Fibroblast of lung (primary cell): ENCODE measurements around the gene PCDH15. TPM values are rescaled to one million over a fixed set of nuclear protein-coding genes. Genes with fewer than 3 reads are reported as not detected.

Experiments used
- DNase-seq, 2 donors: peaks; one replicate each; pipeline versions ENCODE4 v3.0.0 to v3.0.0-alpha.2; 2010; ENCODE audit warnings: low read depth in 2 of 2
- H2AFZ ChIP-seq: 2 replicates; pipeline ENCODE4 v1.5.1; 2012; ENCODE audit warnings: low read length, control low read depth, inconsistent platforms
- H3K27ac ChIP-seq: 2 replicates; pipeline ENCODE4 v1.5.1; 2011; ENCODE audit warnings: low read length, control low read depth; ENCODE audit not compliant: insufficient read depth
- H3K27me3 ChIP-seq: 2 replicates; pipeline ENCODE4 v1.5.1; 2011; ENCODE audit warnings: mild to moderate bottlenecking, low read length; ENCODE audit not compliant: control insufficient read depth, insufficient read depth
- H3K36me3 ChIP-seq: 2 replicates; pipeline ENCODE4 v1.5.1; 2011; ENCODE audit warnings: low read length; ENCODE audit not compliant: control insufficient read depth, insufficient read depth
- H3K4me1 ChIP-seq: 2 replicates; pipeline ENCODE4 v1.5.1; 2011; ENCODE audit warnings: low read length; ENCODE audit not compliant: control insufficient read depth, insufficient read depth; ENCODE audit errors: extremely low read depth
- H3K4me2 ChIP-seq: 2 replicates; pipeline ENCODE4 v1.5.1; 2011; ENCODE audit warnings: low read length, control low read depth; ENCODE audit not compliant: insufficient read depth; ENCODE audit errors: extremely low read depth
- H3K4me3 ChIP-seq, 4 experiments: fragments of 200-600 bp in 1 of 4; sonication (generic) in 1 of 4; replicated peaks in 1 of 4; 2 replicates each; pipeline ENCODE4 v1.5.1; 2011 to 2016; ENCODE audit warnings: low read length in 4 of 4, low read depth in 3 of 4, mild to moderate bottlenecking in 3 of 4, control low read depth in 2 of 4, inconsistent platforms in 1 of 4, mixed read lengths in 1 of 4; ENCODE audit not compliant: insufficient read depth in 1 of 4; ENCODE audit errors: control extremely low read depth in 1 of 4
- H3K79me2 ChIP-seq: 2 replicates; pipeline ENCODE4 v1.5.1; 2012; ENCODE audit warnings: mild to moderate bottlenecking, low read length, inconsistent platforms; ENCODE audit not compliant: control insufficient read depth, insufficient read depth
- H3K9ac ChIP-seq: 2 replicates; pipeline ENCODE4 v1.5.1; 2011; ENCODE audit warnings: mild to moderate bottlenecking, low read length, control low read depth; ENCODE audit not compliant: insufficient read depth
- H3K9me3 ChIP-seq: 2 replicates; pipeline ENCODE4 v1.5.1; 2012; ENCODE audit warnings: low read depth, low read length; ENCODE audit not compliant: control insufficient read depth, insufficient read depth
- H4K20me1 ChIP-seq: 2 replicates; pipeline ENCODE4 v1.5.1; 2011; ENCODE audit warnings: low read length; ENCODE audit not compliant: control insufficient read depth, insufficient read depth; ENCODE audit errors: extremely low read depth
- CTCF ChIP-seq, 2 donors: IDR thresholded peaks in 1 of 2; conservative IDR thresholded peaks in 1 of 2; 1 replicate in 1 of 2; 2 replicates in 1 of 2; pipeline ENCODE4 v1.5.1; 2011 to 2012; ENCODE audit warnings: low read length in 2 of 2, control low read depth in 1 of 2, inconsistent platforms in 1 of 2, low read depth in 1 of 2, mild to moderate bottlenecking in 1 of 2
- EZH2 ChIP-seq: IDR thresholded peaks from 2 replicates; pipeline ENCODE4 v1.5.1; 2012; ENCODE audit warnings: low read length, control low read depth, mild to moderate bottlenecking; ENCODE audit errors: missing control alignments
- polyA plus RNA-seq, 2 donors: library from polyadenylated mRNA; depleted of rRNA in 1 of 2; stranded (reverse) in 1 of 2; unstranded in 1 of 2; fragments of >200 nt; gene quantifications; 2 replicates each; pipeline ENCODE4 v1.2.1, GENCODE V29; 2011 to 2012; ENCODE audit warnings: missing spikeins in 1 of 2
- total RNA-seq: library from RNA; depleted of rRNA; stranded (reverse); fragments of >200 nt; gene quantifications from 2 replicates; pipeline ENCODE4 v1.2.1, GENCODE V29; 2014

Gene PCDH15
- total and polyA plus RNA-seq, 2 donors (not counting 1 experiment from before 2014, with no cell fraction given), result under 0.01 TPM; not detected in 1

- no peaks in the 10 kb centered on the region for H3K27me3 ChIP-seq
- no peak overlapping the region for H2AFZ ChIP-seq
These were observed 901.4 kb downstream of the PCDH15 start for GRCh38 chr10:53899463-53900160.

DNA sequence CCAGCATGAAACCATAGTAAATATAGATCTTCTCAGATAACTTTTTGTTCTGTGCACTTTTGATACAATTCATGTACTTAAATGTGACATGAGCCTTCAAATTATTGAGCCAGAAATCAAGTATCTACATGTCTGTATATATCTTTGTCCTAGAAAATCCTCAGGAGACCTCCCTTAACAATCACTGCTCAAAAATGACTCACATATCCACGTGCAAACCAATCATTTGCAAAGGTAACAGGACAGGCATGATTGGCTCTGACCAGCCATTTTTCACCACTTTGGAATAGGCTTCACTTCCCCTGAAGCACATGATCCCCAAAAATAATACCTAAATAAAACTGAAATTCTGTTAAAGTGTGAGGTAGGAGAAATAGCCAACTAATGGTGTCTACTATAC is 902.5 kb downstream of the PCDH15 start:
- H3K9ac ChIP-seq, result no peak overlapping the region
- H3K9me3 ChIP-seq, result no peaks in the 10 kb centered on the region
- no peaks in the 10 kb centered on the region for H3K79me2 ChIP-seq
- H3K36me3 ChIP-seq, result no peaks in the 10 kb centered on the region
- H4K20me1 ChIP-seq, result no peaks in the 10 kb centered on the region
- no peaks in the 10 kb centered on the region for H3K27me3 ChIP-seq
- H3K4me1 ChIP-seq, result no peaks in the 10 kb centered on the region
- no peak overlapping the region for H3K4me3 ChIP-seq
- H2AFZ ChIP-seq, result no peak overlapping the region
- no peak overlapping the region for H3K4me2 ChIP-seq
- H3K27ac ChIP-seq, result no peak overlapping the region
- DNase-seq, result no peak
- TF ChIP-seq CTCF (conservative IDR thresholded peaks at IDR 0.05 in 1 of 2, IDR thresholded peaks at IDR 0.05 in 1 of 2; ENCODE audit: low read depth in 1 of 2, low read length in 2 of 2), result no peak
- no peak for TF ChIP-seq EZH2

More at GRCh38 chr10:53899463-53900160, 901.4 kb downstream of the PCDH15 start:
- Histone ChIP-seq H3K4me2 (no peak overlapping the region), H3K36me3 (no peaks in the 10 kb centered on the region), H4K20me1 (no peaks in the 10 kb centered on the region), H3K27ac (no peak overlapping the region), H3K4me1 (no peaks in the 10 kb centered on the region), H3K79me2 (no peaks in the 10 kb centered on the region), H3K9me3 (no peaks in the 10 kb centered on the region), H3K9ac (no peak overlapping the region), H3K4me3 (no peak overlapping the region)
- no peak for DNase-seq
- TF ChIP-seq CTCF (conservative IDR thresholded peaks at IDR 0.05 in 1 of 2, IDR thresholded peaks at IDR 0.05 in 1 of 2; ENCODE audit: low read depth in 1 of 2, low read length in 2 of 2), result no peak
- TF ChIP-seq EZH2, result no peak

GRCh38 chr10:53894145-53894544 is 906.9 kb downstream of the PCDH15 start:
- no peaks in the 10 kb centered on the region for H3K79me2 ChIP-seq
- H3K4me1 ChIP-seq, result no peaks in the 10 kb centered on the region
- TF ChIP-seq EZH2 (no peak), CTCF (conservative IDR thresholded peaks at IDR 0.05 in 1 of 2, IDR thresholded peaks at IDR 0.05 in 1 of 2; ENCODE audit: low read depth in 1 of 2, low read length in 2 of 2) (no peak)
- H3K9ac ChIP-seq, result no peak overlapping the region
- no peak overlapping the region for H3K4me2 ChIP-seq
- H3K36me3 ChIP-seq, result no peaks in the 10 kb centered on the region
- DNase-seq, result no peak
- H3K4me3 ChIP-seq, result no peak overlapping the region
- no peaks in the 10 kb centered on the region for H3K9me3 ChIP-seq
- no peaks in the 10 kb centered on the region for H3K27me3 ChIP-seq
- H2AFZ ChIP-seq, result no peak overlapping the region
- no peak overlapping the region for H3K27ac ChIP-seq
- no peaks in the 10 kb centered on the region for H4K20me1 ChIP-seq
